Tibial artery (tissue), 4 donors: ENCODE data around the gene TMEM14B.
A peak's percentile ranks its signal among the peaks of the same experiment; 100 is the strongest.

Experiments
- DNase-seq, 2 donors: peaks; one replicate each; pipeline ENCODE4 v3.0.0-alpha.2; 2019
- H3K27ac ChIP-seq, 2 donors: fragments of 200-600 bp; sonication (generic) in 1 of 2; 1 replicate in 1 of 2; 2 replicates in 1 of 2; pipeline ENCODE4 v1.5.1; 2018 to 2019; ENCODE audit warnings: mild to moderate bottlenecking in 1 of 2
- H3K27me3 ChIP-seq, 2 donors: fragments of 200-600 bp; sonication (generic) in 1 of 2; one replicate each; pipeline versions ENCODE4 v1.5.1 to v1.6.0; 2016 to 2019
- H3K36me3 ChIP-seq, 3 donors: fragments of 200-600 bp; sonication (generic) in 2 of 3; one replicate each; pipeline ENCODE4 v1.5.1; 2016 to 2019; ENCODE audit warnings: mild to moderate bottlenecking in 2 of 3
- H3K4me1 ChIP-seq, 4 donors: fragments of 200-600 bp; sonication (generic) in 2 of 4; 1 replicate in 3 of 4; 2 replicates in 1 of 4; pipeline ENCODE4 v1.5.1; 2016 to 2019
- H3K4me3 ChIP-seq, 2 donors: fragments of 200-600 bp; sonication (generic) in 1 of 2; 1 replicate in 1 of 2; 2 replicates in 1 of 2; pipeline ENCODE4 v1.5.1; 2018 to 2019; ENCODE audit warnings: mild to moderate bottlenecking in 2 of 2
- H3K9me3 ChIP-seq, 3 donors: fragments of 200-600 bp; sonication (generic) in 1 of 3; one replicate each; pipeline ENCODE4 v1.5.1; 2016 to 2019
- CTCF ChIP-seq, 2 experiments: fragments of 200-600 bp in 1 of 2; fragments of 450-650 bp in 1 of 2; IDR thresholded peaks; one replicate each; pipeline ENCODE4 v1.5.1; 2017 to 2019; ENCODE audit warnings: antibody characterized with exemption in 2 of 2, mild to moderate bottlenecking in 1 of 2, moderate library complexity in 1 of 2
- intact Hi-C: fragments of 100-400 bp; cut with DNase I; formaldehyde crosslinking; loops from one replicate; pipeline ENCODE4 v1.15.0; 2023; ENCODE audit warnings: low total_unique reads

Gene TMEM14B

GRCh38 chr6:10793035-10793434 lies 45.4 kb downstream of the TMEM14B start:
- Histone ChIP-seq H3K4me3 (no peak overlapping the region), H3K27me3 (no peaks in the 10 kb centered on the region), H3K27ac (no peak overlapping the region), H3K36me3 (peaks cover 0 to 14% (median 0%) of the 10 kb centered on the region in 3 donors), H3K9me3 (no peaks in the 10 kb centered on the region), H3K4me1 (no peaks in the 10 kb centered on the region)
- no peak for DNase-seq
- intact Hi-C loops: no loop called here
- no peak for TF ChIP-seq CTCF (IDR thresholded peaks at IDR 0.05)

- Histone ChIP-seq H3K9me3 (no peaks in the 10 kb centered on the region), H3K36me3 (peaks cover 0 to 14% (median 0%) of the 10 kb centered on the region in 3 donors), H3K27me3 (no peaks in the 10 kb centered on the region), H3K4me3 (no peak overlapping the region), H3K27ac (no peak overlapping the region), H3K4me1 (no peaks in the 10 kb centered on the region)
- no peak for TF ChIP-seq CTCF (IDR thresholded peaks at IDR 0.05)
- no peak for DNase-seq
- intact Hi-C loops: no loop called here
Measured at GRCh38 chr6:10793695-10794094, 46.1 kb downstream of the TMEM14B start.

- TF ChIP-seq CTCF (IDR thresholded peaks at IDR 0.05): no peak
- H3K9me3 ChIP-seq: no peaks in the 10 kb centered on the region
- intact Hi-C loops: no loop called here
Measured at GRCh38 chr6:10794239-10794638, 46.6 kb downstream of the TMEM14B start.

GRCh38 chr6:10800810-10801209 lies 53.2 kb downstream of the TMEM14B start:
- intact Hi-C loops: no loop called here
- Histone ChIP-seq H3K27ac (no peak overlapping the region), H3K9me3 (no peaks in the 10 kb centered on the region), H3K27me3 (no peaks in the 10 kb centered on the region), H3K4me1 (no peaks in the 10 kb centered on the region), H3K36me3 (no peaks in the 10 kb centered on the region), H3K4me3 (no peak overlapping the region)
- no peak for TF ChIP-seq CTCF (IDR thresholded peaks at IDR 0.05)
- DNase-seq: no peak

More at GRCh38 chr6:10794239-10794638, 46.6 kb downstream of the TMEM14B start:
- Histone ChIP-seq H3K4me1 (no peaks in the 10 kb centered on the region), H3K27me3 (no peaks in the 10 kb centered on the region), H3K27ac (no peak overlapping the region), H3K4me3 (no peak overlapping the region), H3K36me3 (peaks cover 0 to 14% (median 0%) of the 10 kb centered on the region in 3 donors)
- DNase-seq: no peak

GRCh38 chr6:10801224-10801848 lies 53.7 kb downstream of the TMEM14B start:
- peak; percentile 81 to 98 for TF ChIP-seq CTCF (IDR thresholded peaks at IDR 0.05)
- DNase-seq: peak in 1 of 2 donors; percentile 48
- intact Hi-C loops: no loop called here

More at GRCh38 chr6:10801224-10801848, 53.7 kb downstream of the TMEM14B start:
- Histone ChIP-seq H3K27ac (no peak overlapping the region), H3K4me3 (no peak overlapping the region), H3K9me3 (no peaks in the 10 kb centered on the region), H3K27me3 (no peaks in the 10 kb centered on the region), H3K4me1 (no peaks in the 10 kb centered on the region), H3K36me3 (no peaks in the 10 kb centered on the region)
